ENCODE measurements around the gene ANKRD11. TPM values are rescaled to one million over a fixed set of nuclear protein-coding genes. Genes with fewer than 3 reads are reported as not detected.
A peak's percentile ranks its signal among the peaks of the same experiment; 100 is the strongest.
"Not testable (repeated sequence)": the region's sequence is repeated elsewhere in the genome, so short reads cannot be mapped to it uniquely, and the experiment has no call there.

Gene ANKRD11
- total RNA-seq, 2 experiments from 2014 or later: 184 to 235 TPM

DNA sequence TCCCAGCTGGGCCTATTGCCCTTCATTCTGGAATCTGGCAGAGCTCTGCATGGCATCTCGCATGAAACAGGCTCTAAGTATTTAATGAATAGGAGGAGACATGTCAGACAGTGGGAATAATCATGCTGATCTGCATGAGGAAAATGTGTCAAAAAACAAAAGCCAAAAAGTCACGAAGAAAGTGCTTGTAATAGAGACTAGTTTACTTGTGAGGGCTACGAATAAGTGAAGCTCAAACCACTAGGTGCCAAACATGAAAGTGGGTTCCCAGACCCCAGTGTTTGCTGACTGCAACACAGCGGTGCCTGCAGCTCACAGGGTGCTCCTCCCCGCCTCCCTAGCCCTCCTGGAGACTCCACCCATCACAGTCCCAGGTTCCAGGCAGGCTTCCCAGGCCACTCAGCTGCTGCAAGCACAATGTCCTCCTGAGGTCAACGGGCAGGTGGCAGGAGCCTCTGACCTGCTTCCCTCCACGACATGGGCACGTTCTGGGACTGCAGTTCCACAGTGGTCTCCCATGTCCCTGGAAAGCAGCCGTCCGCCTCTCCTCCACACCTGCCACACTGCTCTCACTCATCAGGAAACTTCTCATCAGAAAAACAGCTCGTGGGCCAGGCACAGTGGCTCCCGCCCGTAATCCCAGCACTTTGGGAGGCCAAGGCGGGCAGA, 96.5 kb downstream of the ANKRD11 start:
- H3K27ac Mint-ChIP-seq: no peak overlapping the region
- CTCF ChIA-PET: interaction anchor here (1.5 kb wide), 1 partner anchor 44 kb away, joined by 3 read pairs; no protein-coding TSS in a partner anchor
- no peak for DNase-seq
- ATAC-seq: no peak
- H3K4me1 Mint-ChIP-seq: peaks cover 52% of the 10 kb centered on the region
- peaks cover 25% of the 10 kb centered on the region for H3K36me3 Mint-ChIP-seq
- no peak overlapping the region for H3K4me3 Mint-ChIP-seq
- H3K9me3 Mint-ChIP-seq (ENCODE audit: low read depth): peaks cover 2% of the 10 kb centered on the region
- H3K27me3 Mint-ChIP-seq: no peaks in the 10 kb centered on the region

DNA sequence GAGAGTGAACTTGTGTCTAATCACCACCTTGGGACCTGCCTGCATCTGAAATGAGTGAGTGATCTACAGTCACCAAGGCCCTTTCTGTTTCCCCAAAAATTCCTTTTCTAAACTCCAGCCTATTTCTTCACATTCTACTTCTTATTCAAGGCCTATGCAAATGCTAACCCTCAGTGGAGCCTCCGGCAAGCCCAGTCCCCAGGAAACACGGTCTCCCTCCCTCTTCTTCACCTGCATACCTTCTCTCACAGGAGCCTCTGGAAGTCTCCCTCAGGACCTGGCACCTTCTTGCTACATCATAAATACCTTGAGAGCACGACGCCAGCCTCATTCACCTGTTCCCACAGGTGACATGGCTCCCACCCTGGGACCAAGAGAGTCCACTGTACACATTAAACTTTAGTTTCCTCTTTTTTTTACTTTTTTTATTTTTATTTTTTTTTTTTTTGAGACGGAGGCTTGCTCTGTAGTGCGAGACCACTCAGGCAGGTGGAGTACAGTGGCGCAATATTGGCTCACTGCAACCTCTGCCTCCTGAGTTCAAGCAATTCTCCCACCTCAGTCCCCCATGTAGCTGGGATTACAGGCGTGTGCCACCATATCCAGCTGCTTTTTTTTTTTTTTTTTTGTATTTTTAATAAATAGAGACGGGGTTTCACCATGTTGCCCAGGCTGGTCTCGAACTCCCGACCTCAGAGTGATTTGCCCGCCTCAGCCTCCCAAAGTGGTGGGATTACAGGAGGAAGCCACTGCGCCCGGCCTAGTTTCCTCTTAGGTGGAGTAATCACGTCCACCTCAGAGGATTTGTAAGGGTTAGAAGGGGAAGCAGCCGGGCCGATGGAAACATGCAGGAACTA, 97.3 kb downstream of the ANKRD11 start:
- peaks cover 26% of the 10 kb centered on the region for H3K36me3 Mint-ChIP-seq
- no peak for ATAC-seq
- CTCF ChIA-PET: no interaction called here

DNA sequence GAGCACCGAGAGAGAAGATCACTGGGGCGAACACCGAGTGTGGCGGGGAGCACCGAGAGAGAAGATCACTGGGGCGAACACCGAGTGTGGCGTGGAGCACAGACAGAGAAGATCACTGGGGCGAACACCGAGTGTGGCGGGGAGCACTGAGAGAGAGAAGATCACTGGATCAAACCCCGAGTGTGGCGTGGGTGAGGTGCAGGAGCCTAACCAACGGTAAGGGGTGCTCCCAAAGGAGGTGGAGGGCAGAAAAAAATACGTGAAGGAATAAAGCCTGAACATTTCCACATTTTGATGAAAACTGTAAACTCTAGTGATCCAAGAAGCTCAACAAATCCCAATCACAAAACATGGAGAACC, 100.2 kb downstream of the ANKRD11 start:
- not testable (repeated sequence) for ATAC-seq; H3K27ac Mint-ChIP-seq; H3K4me3 Mint-ChIP-seq; H3K27me3 Mint-ChIP-seq; DNase-seq; H3K9me3 Mint-ChIP-seq (ENCODE audit: low read depth)
- H3K4me1 Mint-ChIP-seq: peaks cover 67% of the 10 kb centered on the region
- H3K36me3 Mint-ChIP-seq: peaks cover 30% of the 10 kb centered on the region
- CTCF ChIA-PET: interaction anchor here (0.9 kb wide), 1 partner anchor 31 kb away, joined by 3 read pairs; no protein-coding TSS in a partner anchor

More for the DNA sequence above, 97.3 kb downstream of the ANKRD11 start:
- no peak for DNase-seq
- no peak overlapping the region for H3K4me3 Mint-ChIP-seq
- H3K9me3 Mint-ChIP-seq (ENCODE audit: low read depth): peaks cover 2% of the 10 kb centered on the region
- H3K27ac Mint-ChIP-seq: peak overlapping the region; percentile 24
- peaks cover 55% of the 10 kb centered on the region for H3K4me1 Mint-ChIP-seq
- H3K27me3 Mint-ChIP-seq: no peaks in the 10 kb centered on the region

GRCh38 chr16:89389504-89390223, 100.7 kb downstream of the ANKRD11 start:
- not testable (repeated sequence) for H3K27me3 Mint-ChIP-seq; H3K4me3 Mint-ChIP-seq; ATAC-seq; DNase-seq; H3K9me3 Mint-ChIP-seq (ENCODE audit: low read depth); H3K27ac Mint-ChIP-seq
- CTCF ChIA-PET: interaction anchor here (0.9 kb wide), 1 partner anchor 31 kb away, joined by 3 read pairs; no protein-coding TSS in a partner anchor
- peaks cover 66% of the 10 kb centered on the region for H3K4me1 Mint-ChIP-seq
- H3K36me3 Mint-ChIP-seq: peaks cover 30% of the 10 kb centered on the region

DNA sequence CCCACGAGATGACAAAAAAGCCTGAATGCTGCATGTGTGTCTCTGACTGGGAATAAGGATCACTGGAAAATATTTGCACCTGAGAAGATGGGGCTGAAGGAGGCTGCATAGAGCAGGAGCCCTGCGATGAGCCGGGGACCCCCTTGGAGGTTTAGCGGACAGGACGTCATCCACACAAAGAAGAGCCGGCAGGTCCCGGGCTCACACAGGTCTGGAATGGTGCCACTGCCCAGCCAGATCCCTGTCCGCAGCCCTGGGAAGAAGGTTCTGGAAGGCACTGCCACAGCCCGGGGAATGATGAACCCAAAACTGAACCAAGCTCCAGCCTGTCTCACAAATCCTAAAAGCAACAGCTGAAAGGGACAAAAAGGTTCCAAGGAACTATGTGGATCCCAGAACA, 101.8 kb downstream of the ANKRD11 start:
- no peaks in the 10 kb centered on the region for H3K27me3 Mint-ChIP-seq
- no peak overlapping the region for H3K27ac Mint-ChIP-seq
- CTCF ChIA-PET: no interaction called here
- ATAC-seq (no peak), DNase-seq (no peak)
- H3K4me1 Mint-ChIP-seq: peaks cover 69% of the 10 kb centered on the region
- H3K4me3 Mint-ChIP-seq: no peak overlapping the region
- H3K9me3 Mint-ChIP-seq (ENCODE audit: low read depth): peaks cover 2% of the 10 kb centered on the region
- peaks cover 28% of the 10 kb centered on the region for H3K36me3 Mint-ChIP-seq

GRCh38 chr16:89386306-89387185, 103.8 kb downstream of the ANKRD11 start:
- DNase-seq: no peak
- H3K27me3 Mint-ChIP-seq: no peaks in the 10 kb centered on the region
- CTCF ChIA-PET: interaction anchor here (1.0 to 1.7 kb wide), 2 partner anchors 10 to 27 kb away, joined by 3 read pairs; no protein-coding TSS in a partner anchor
- peaks cover 2% of the 10 kb centered on the region for H3K9me3 Mint-ChIP-seq (ENCODE audit: low read depth)
- H3K27ac Mint-ChIP-seq: peak overlapping the region; percentile 26
- peaks cover 73% of the 10 kb centered on the region for H3K4me1 Mint-ChIP-seq
- peaks cover 24% of the 10 kb centered on the region for H3K36me3 Mint-ChIP-seq
- ATAC-seq: no peak
- no peak overlapping the region for H3K4me3 Mint-ChIP-seq

GRCh38 chr16:89385712-89386111, 104.6 kb downstream of the ANKRD11 start:
- ATAC-seq (no peak), DNase-seq (no peak)
- Mint-ChIP-seq H3K9me3 (ENCODE audit: low read depth) (peaks cover 2% of the 10 kb centered on the region), H3K27me3 (no peaks in the 10 kb centered on the region), H3K4me1 (peaks cover 72% of the 10 kb centered on the region), H3K36me3 (peaks cover 24% of the 10 kb centered on the region), H3K27ac (peak overlapping the region; percentile 37), H3K4me3 (no peak overlapping the region)
- CTCF ChIA-PET: interaction anchor here (1.0 kb wide), 1 partner anchor 9 kb away, joined by 3 read pairs; no protein-coding TSS in a partner anchor

DNA sequence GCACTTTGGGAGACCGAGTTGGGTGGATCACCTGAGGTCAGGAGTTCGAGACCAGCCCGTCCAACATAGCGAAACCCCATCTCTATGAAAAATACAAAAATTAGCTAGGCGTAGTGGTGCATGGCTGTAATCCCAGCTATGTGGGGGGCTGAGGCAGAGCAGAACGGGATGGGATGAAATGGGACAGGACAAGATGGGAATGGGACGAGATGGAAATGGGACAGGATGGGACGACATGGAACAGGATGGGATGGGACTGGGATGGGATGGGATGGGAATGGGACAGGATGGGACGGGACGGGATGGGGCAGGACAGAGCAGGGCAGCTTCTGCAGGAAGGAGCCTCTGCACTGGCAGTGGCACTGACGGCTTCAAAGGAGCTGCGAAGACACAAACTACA, 106.1 kb downstream of the ANKRD11 start:
- DNase-seq (no peak), ATAC-seq (no peak)
- H3K4me1 Mint-ChIP-seq: peaks cover 76% of the 10 kb centered on the region
- no peaks in the 10 kb centered on the region for H3K27me3 Mint-ChIP-seq
- H3K27ac Mint-ChIP-seq: peak overlapping the region; percentile 92
- H3K9me3 Mint-ChIP-seq (ENCODE audit: low read depth): no peaks in the 10 kb centered on the region
- no peak overlapping the region for H3K4me3 Mint-ChIP-seq
- CTCF ChIA-PET: interaction anchor here (0.6 to 1.3 kb wide), 2 partner anchors 83 to 124 kb away, joined by 3 to 4 read pairs; partner anchors contain the start of gene SPG7
- peaks cover 20% of the 10 kb centered on the region for H3K36me3 Mint-ChIP-seq

DNA sequence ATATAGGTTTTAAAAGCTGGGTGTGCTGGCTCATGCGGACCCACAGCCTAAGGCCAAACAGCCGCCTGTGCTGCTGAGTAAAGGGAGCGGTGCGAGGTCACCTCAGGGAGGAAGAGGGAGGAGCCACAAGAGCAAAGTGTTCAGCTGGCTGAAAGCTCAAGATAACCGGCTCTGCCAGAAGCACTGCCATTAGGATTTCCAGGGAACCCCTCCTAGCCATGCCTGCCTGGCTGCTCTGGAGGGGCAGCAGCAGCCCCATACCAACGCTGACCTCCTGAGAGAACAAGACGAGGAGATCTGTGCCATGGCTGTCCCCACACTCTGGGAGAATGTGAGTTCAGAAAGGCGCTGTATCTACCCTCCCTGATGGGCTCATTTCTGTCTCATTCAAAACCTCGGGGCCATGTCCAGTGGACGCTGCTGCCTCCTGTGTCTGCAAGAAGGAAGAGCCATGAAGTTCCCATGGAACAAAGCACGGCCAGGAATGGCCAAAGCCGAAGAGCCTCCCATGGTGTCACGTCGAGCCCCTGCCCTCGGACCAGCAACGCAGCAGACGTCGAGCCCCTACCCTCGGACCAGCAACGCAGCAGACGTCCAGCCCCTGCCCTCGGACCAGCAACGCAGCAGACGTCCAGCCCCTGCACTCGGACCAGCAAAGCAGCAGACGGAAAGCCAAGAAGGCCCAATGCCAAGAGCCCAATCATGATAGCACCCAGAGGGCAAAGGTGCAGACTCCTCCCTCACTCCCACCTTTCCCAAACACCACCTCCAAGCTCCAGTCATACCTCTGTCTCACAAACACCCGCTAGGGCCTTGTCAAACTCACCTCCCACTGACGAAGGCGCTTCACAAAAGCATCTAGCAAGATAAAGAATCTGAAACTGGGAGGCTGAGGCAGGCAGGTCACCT, 107.0 kb downstream of the ANKRD11 start:
- Mint-ChIP-seq H3K27me3 (no peaks in the 10 kb centered on the region), H3K27ac (peak overlapping the region; percentile 92), H3K9me3 (ENCODE audit: low read depth) (no peaks in the 10 kb centered on the region), H3K36me3 (peaks cover 16% of the 10 kb centered on the region), H3K4me1 (peaks cover 74% of the 10 kb centered on the region), H3K4me3 (peak overlapping the region; percentile 39)
- DNase-seq (peak; percentile 70), ATAC-seq (peak; percentile 85)
- CTCF ChIA-PET: interaction anchor here (0.6 to 1.3 kb wide), 3 partner anchors 48 to 125 kb away, joined by 3 to 4 read pairs (median 3); partner anchors contain the start of gene SPG7

- peak; percentile 40 for ATAC-seq
- CTCF ChIA-PET: interaction anchor here (1.0 kb wide), 1 partner anchor 47 kb away, joined by 3 read pairs; no protein-coding TSS in a partner anchor
- Mint-ChIP-seq H3K4me1 (peaks cover 76% of the 10 kb centered on the region), H3K4me3 (peak overlapping the region; percentile 39), H3K36me3 (peaks cover 17% of the 10 kb centered on the region), H3K27ac (peak overlapping the region; percentile 92)
- H3K9me3 Mint-ChIP-seq (ENCODE audit: low read depth); DNase-seq; H3K27me3 Mint-ChIP-seq: not testable (repeated sequence)
Observed at GRCh38 chr16:89382555-89382954, 107.8 kb downstream of the ANKRD11 start.

DNA sequence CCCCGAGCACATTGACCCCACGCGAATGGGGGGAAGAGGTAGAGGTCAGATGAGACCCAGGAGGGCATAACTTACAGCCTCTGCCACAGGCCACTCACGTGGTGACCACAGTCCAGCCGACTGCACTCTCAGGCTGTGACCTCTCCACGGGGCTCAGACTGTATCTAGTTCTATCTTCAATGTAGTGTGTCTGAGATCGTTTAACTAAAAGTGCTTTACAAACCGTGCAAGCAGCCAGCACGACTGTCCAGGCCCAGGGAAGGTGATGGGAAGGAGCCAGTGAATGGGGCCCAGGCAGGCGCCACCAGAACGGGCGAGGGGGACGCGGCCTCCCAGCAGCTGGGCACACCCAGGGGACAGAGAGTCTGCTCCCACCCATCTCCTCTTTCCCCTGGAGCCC, 108.6 kb downstream of the ANKRD11 start:
- Mint-ChIP-seq H3K9me3 (ENCODE audit: low read depth) (no peaks in the 10 kb centered on the region), H3K36me3 (peaks cover 19% of the 10 kb centered on the region), H3K27ac (peak overlapping the region; percentile 67), H3K4me1 (peaks cover 79% of the 10 kb centered on the region), H3K4me3 (no peak overlapping the region), H3K27me3 (no peaks in the 10 kb centered on the region)
- CTCF ChIA-PET: no interaction called here
- no peak for ATAC-seq
- no peak for DNase-seq
